Cardiac muscle cell (in vitro differentiated cells and primary cell): Measurements from ENCODE around the gene KRT24. TPM values are rescaled to one million over a fixed set of nuclear protein-coding genes. Genes with fewer than 3 reads are reported as not detected.
"Not testable (repeated sequence)": the region's sequence is repeated elsewhere in the genome, so short reads cannot be mapped to it uniquely, and the experiment has no call there.

ENCODE experiments used
- DNase-seq, 2 donors: peaks; one replicate each; pipeline versions ENCODE4 v3.0.0 to v3.0.0-alpha.2; 2010 to 2017; ENCODE audit warnings: low read depth in 1 of 2, low spot score in 1 of 2
- H3K27ac ChIP-seq: fragments of 200-600 bp; sonication (generic); 2 replicates; pipeline ENCODE4 v1.5.1; 2016
- H3K27me3 ChIP-seq: fragments of 200-600 bp; sonication (generic); 2 replicates; pipeline ENCODE4 v1.6.0; 2016; ENCODE audit warnings: control low read depth
- H3K36me3 ChIP-seq: fragments of 200-600 bp; sonication (generic); 2 replicates; pipeline ENCODE4 v1.5.1; 2016; ENCODE audit warnings: control low read depth
- H3K4me1 ChIP-seq: fragments of 200-600 bp; sonication (generic); 2 replicates; pipeline ENCODE4 v1.8.1; 2017; ENCODE audit warnings: low read depth, mild to moderate bottlenecking, mixed run types
- H3K4me3 ChIP-seq: fragments of 200-600 bp; sonication (generic); 2 replicates; pipeline ENCODE4 v1.5.1; 2016; ENCODE audit warnings: mild to moderate bottlenecking
- H3K9me3 ChIP-seq: fragments of 200-600 bp; sonication (generic); 2 replicates; pipeline ENCODE4 v1.5.1; 2017; ENCODE audit warnings: low read depth, mild to moderate bottlenecking, control low read depth
- CTCF ChIP-seq: IDR thresholded peaks from 2 replicates; pipeline ENCODE4 v1.5.1; 2012; ENCODE audit warnings: low read depth, mild to moderate bottlenecking, low read length
- polyA plus RNA-seq: library from polyadenylated mRNA; unstranded; fragments of >200 nt; fragmentation: Nextera tagmentation; extraction: Ambion mirVana; gene quantifications from 2 replicates; pipeline ENCODE4 v1.2.1, GENCODE V29; 2016
- total RNA-seq: library from RNA; depleted of rRNA; stranded (reverse); fragments of >200 nt; gene quantifications from 2 replicates; pipeline ENCODE4 v1.2.3, GENCODE V29; 2016

Gene KRT24
- not detected in 2 replicates for total RNA-seq
- not detected in 2 replicates for polyA plus RNA-seq

- DNase-seq: no peak
- no peak for TF ChIP-seq CTCF
- Histone ChIP-seq H3K36me3 (no peaks in the 10 kb centered on the region), H3K9me3 (no peaks in the 10 kb centered on the region), H3K4me1 (no peaks in the 10 kb centered on the region), H3K27ac (no peak within 1 kb of the TSS), H3K27me3 (no peaks in the 10 kb centered on the region), H3K4me3 (no peak within 1 kb of the TSS)
Observed at GRCh38 chr17:40703652-40704051, at the start of gene KRT24. Gene KRT24 (minus strand): TSS chr17:40703752. CDS start chr17:40703693, 59 bp downstream.

GRCh38 chr17:40751065-40751464, 47.5 kb upstream of the KRT24 start:
- Histone ChIP-seq H3K36me3 (no peaks in the 10 kb centered on the region), H3K27ac (no peak overlapping the region), H3K4me1 (no peaks in the 10 kb centered on the region), H3K27me3 (no peaks in the 10 kb centered on the region), H3K9me3 (no peaks in the 10 kb centered on the region), H3K4me3 (no peak overlapping the region)
- no peak for DNase-seq
- no peak for TF ChIP-seq CTCF

GRCh38 chr17:40750391-40750790, 46.8 kb upstream of the KRT24 start:
- no peak for TF ChIP-seq CTCF
- Histone ChIP-seq H3K9me3 (no peaks in the 10 kb centered on the region), H3K4me1 (no peaks in the 10 kb centered on the region), H3K4me3 (no peak overlapping the region), H3K27ac (no peak overlapping the region), H3K27me3 (no peaks in the 10 kb centered on the region), H3K36me3 (no peaks in the 10 kb centered on the region)
- no peak for DNase-seq

- not testable (repeated sequence) for H3K27me3 ChIP-seq, H3K4me3 ChIP-seq, DNase-seq, H3K27ac ChIP-seq, H3K4me1 ChIP-seq, H3K36me3 ChIP-seq, H3K9me3 ChIP-seq
Observed at GRCh38 chr17:40748666-40749065, 45.1 kb upstream of the KRT24 start.

- no peaks in the 10 kb centered on the region for H3K36me3 ChIP-seq
- no peak overlapping the region for H3K4me3 ChIP-seq
- no peak for TF ChIP-seq CTCF
- H3K27ac ChIP-seq: no peak overlapping the region
- no peaks in the 10 kb centered on the region for H3K9me3 ChIP-seq
- no peaks in the 10 kb centered on the region for H3K27me3 ChIP-seq
- DNase-seq: no peak
- no peaks in the 10 kb centered on the region for H3K4me1 ChIP-seq
Observed at GRCh38 chr17:40738553-40738952, 35.0 kb upstream of the KRT24 start.

GRCh38 chr17:40735016-40735415, 31.5 kb upstream of the KRT24 start:
- no peaks in the 10 kb centered on the region for H3K9me3 ChIP-seq

More at GRCh38 chr17:40735016-40735415, 31.5 kb upstream of the KRT24 start:
- H3K27me3 ChIP-seq: no peaks in the 10 kb centered on the region
- H3K27ac ChIP-seq: no peak overlapping the region
- no peak for TF ChIP-seq CTCF
- H3K4me1 ChIP-seq: no peaks in the 10 kb centered on the region
- no peak overlapping the region for H3K4me3 ChIP-seq
- no peaks in the 10 kb centered on the region for H3K36me3 ChIP-seq
- no peak for DNase-seq
